Measurements from ENCODE around the gene CDC42EP3.

DNA sequence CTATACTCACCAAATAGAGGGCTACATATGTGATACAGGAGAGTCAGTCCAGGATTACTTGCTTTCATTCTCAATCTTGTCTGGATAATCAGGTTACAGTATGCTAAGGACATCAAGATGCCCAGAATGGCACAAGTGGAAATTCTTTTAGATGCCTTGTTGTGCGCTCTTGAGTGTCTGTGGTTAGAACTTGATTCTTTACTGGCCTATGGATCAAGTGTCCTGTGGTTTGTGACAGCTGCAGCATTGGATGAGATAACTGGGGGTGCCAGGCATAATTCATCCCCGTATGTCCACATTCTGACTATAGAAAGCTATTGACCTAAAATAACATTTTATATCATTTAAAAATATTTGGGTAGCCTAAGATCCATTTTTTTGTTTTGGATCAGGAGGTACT is 40.1 kb downstream of the CDC42EP3 start:
- no peak for TF ChIP-seq EZH2 (IDR thresholded peaks at IDR 0.05; ENCODE audit: borderline replicate concordance, low read length)
- TF ChIP-seq, protein P1, sequence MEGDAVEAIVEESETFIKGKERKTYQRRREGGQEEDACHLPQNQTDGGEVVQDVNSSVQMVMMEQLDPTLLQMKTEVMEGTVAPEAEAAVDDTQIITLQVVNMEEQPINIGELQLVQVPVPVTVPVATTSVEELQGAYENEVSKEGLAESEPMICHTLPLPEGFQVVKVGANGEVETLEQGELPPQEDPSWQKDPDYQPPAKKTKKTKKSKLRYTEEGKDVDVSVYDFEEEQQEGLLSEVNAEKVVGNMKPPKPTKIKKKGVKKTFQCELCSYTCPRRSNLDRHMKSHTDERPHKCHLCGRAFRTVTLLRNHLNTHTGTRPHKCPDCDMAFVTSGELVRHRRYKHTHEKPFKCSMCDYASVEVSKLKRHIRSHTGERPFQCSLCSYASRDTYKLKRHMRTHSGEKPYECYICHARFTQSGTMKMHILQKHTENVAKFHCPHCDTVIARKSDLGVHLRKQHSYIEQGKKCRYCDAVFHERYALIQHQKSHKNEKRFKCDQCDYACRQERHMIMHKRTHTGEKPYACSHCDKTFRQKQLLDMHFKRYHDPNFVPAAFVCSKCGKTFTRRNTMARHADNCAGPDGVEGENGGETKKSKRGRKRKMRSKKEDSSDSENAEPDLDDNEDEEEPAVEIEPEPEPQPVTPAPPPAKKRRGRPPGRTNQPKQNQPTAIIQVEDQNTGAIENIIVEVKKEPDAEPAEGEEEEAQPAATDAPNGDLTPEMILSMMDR (conservative IDR thresholded peaks at IDR 0.05 in 1 of 2, IDR thresholded peaks at IDR 0.05 in 1 of 2; ENCODE audit: extremely low read depth in 1 of 2, insufficient read depth in 1 of 2, low read depth in 1 of 2, low read length in 2 of 2): no peak
